ENCODE measurements around the gene ARL14EPL.
A peak's percentile ranks its signal among the peaks of the same experiment; 100 is the strongest.
"Not testable (repeated sequence)": the region's sequence is repeated elsewhere in the genome, so short reads cannot be mapped to it uniquely, and the experiment has no call there.

The ARL14EPL gene

GRCh38 chr5:116045821-116046220, 13.5 kb downstream of the ARL14EPL start:
- FAIRE-seq (no peak), DNase-seq (ENCODE audit: extremely low spot score, insufficient read length, low read depth) (no peak)

- no peak for FAIRE-seq
- no peak for DNase-seq (ENCODE audit: extremely low spot score, insufficient read length, low read depth)
These were observed 14.0 kb downstream of the ARL14EPL start for GRCh38 chr5:116046261-116046660.

- DNase-seq (ENCODE audit: extremely low spot score, insufficient read length, low read depth) (no peak), FAIRE-seq (no peak)
These were observed 14.6 kb downstream of the ARL14EPL start for GRCh38 chr5:116046823-116047222.

DNA sequence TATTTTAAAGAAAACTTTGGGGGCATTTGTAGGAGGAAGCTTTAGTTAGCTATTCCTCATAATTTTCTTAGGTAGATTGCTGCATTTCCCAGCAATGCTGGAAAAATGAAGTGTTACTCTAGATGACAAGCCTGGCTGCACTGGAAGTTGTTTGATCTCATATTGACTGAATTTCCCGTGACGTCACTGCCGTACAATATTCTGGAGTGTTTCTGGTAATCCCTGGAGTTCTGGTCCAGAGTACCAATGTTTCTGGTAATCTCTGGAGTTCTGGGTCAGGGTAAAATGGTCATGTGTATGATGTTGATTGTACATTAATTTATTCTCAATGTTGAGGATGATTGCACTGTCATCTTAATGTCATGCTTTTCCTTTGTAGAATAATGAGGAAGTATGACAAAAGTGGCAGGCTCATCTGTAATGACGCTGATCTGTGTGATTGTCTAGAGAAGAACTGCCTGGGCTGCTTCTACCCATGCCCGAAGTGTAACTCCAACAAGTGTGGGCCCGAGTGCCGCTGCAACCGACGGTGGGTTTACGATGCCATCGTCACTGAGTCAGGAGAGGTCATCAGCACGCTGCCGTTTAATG, 26.2 kb downstream of the ARL14EPL start:
- no peak for DNase-seq (ENCODE audit: extremely low spot score, insufficient read length, low read depth)
- FAIRE-seq, result no peak

GRCh38 chr5:116062352-116062751, 30.1 kb downstream of the ARL14EPL start:
- DNase-seq (ENCODE audit: extremely low spot score, insufficient read length, low read depth) (no peak), FAIRE-seq (no peak)

DNA sequence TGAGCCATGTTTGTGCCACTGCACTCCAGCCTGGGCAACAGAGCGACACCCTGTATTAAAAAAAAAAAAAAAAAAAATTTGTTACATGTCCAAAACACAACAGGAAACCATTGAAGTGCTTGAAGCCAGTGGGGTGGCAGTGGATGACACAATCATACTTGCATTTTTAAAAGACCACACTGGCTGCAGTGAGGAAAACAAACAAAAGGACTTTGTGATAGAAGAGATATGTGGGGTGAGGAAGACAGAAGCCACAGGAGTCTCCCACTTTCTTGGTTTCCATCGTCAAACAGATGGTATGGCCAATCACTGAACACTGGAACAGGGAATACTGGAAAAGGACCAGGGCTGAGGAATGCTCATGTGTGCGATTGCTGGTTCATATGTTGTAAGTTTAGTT, 31.7 kb downstream of the ARL14EPL start:
- no peak for DNase-seq (ENCODE audit: extremely low spot score, insufficient read length, low read depth)
- FAIRE-seq, result no peak

GRCh38 chr5:116068028-116068632, 35.9 kb downstream of the ARL14EPL start:
- peak; percentile 9 for DNase-seq (ENCODE audit: extremely low spot score, insufficient read length, low read depth)
- peak; percentile 73 for FAIRE-seq

- DNase-seq (ENCODE audit: extremely low spot score, insufficient read length, low read depth), result no peak
- FAIRE-seq, result no peak
These were observed 38.9 kb downstream of the ARL14EPL start for GRCh38 chr5:116071211-116071610.

- peak; percentile 60 for FAIRE-seq
- DNase-seq (ENCODE audit: extremely low spot score, insufficient read length, low read depth), result no peak
These were observed 43.0 kb downstream of the ARL14EPL start for GRCh38 chr5:116075191-116075831.

GRCh38 chr5:116076496-116076895, 44.2 kb downstream of the ARL14EPL start:
- FAIRE-seq (peak; percentile 98), DNase-seq (ENCODE audit: extremely low spot score, insufficient read length, low read depth) (peak; percentile 65)

DNA sequence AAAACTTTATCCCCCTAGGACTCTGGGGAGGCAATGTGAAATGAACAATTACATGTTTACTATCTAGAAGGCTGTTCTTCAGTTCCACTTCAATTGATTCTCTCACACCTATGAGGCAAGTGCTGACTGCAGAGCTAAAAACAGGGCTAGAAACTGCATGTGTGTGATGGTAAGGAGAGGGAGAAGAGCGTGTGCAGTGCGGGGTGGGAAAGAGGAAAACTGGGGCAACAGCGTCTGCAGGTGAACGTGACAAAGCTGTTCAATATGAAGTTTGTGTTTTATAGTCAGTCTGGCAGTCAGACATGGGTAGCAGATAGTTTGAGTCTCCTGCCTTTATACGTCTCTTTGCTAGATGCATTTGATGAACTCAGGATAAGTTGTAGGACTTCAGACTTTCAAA, 45.9 kb downstream of the ARL14EPL start:
- DNase-seq (ENCODE audit: extremely low spot score, insufficient read length, low read depth), result no peak
- no peak for FAIRE-seq

- peak; percentile 12 for FAIRE-seq
These were observed 52.0 kb downstream of the ARL14EPL start for GRCh38 chr5:116084287-116084691.

GRCh38 chr5:116084871-116085715, 52.8 kb downstream of the ARL14EPL start, which contains the start of gene COMMD10:
Gene COMMD10, plus strand, starts transcription at chr5:116085025.
- DNase-seq (ENCODE audit: extremely low spot score, insufficient read length, low read depth) (peak; percentile 54), FAIRE-seq (peak; percentile 87)

More at GRCh38 chr5:116084287-116084691, 52.0 kb downstream of the ARL14EPL start:
- peak; percentile 12 for DNase-seq (ENCODE audit: extremely low spot score, insufficient read length, low read depth)

GRCh38 chr5:116086309-116086708, 54.0 kb downstream of the ARL14EPL start:
- DNase-seq (ENCODE audit: extremely low spot score, insufficient read length, low read depth); FAIRE-seq: not testable (repeated sequence)

GRCh38 chr5:116088062-116088461, 55.8 kb downstream of the ARL14EPL start:
- DNase-seq (ENCODE audit: extremely low spot score, insufficient read length, low read depth), result no peak
- FAIRE-seq, result no peak

GRCh38 chr5:116090302-116090701, 58.0 kb downstream of the ARL14EPL start:
- DNase-seq (ENCODE audit: extremely low spot score, insufficient read length, low read depth) (no peak), FAIRE-seq (no peak)

- no peak for FAIRE-seq
- no peak for DNase-seq (ENCODE audit: extremely low spot score, insufficient read length, low read depth)
These were observed 59.1 kb downstream of the ARL14EPL start for GRCh38 chr5:116091416-116091815.

DNA sequence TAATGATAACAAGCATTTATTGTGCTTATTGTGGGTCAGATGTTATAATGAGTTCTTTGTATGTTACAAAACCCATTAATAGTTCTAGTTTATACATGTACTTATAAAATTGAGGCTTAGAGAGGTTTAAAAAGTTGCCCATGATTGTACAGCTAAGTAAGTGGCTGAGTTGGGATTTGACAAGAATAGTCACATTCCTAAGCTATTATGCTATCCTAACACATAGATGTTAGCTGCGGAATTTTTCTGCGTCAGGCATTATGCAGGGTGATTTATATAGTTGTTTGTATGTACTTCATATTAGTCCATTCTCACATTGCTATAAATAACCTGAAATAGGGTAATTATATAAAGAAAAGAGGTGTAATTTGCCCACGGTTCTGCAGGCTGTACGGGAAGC, 65.0 kb downstream of the ARL14EPL start:
- FAIRE-seq, result no peak
- no peak for DNase-seq (ENCODE audit: extremely low spot score, insufficient read length, low read depth)

DNA sequence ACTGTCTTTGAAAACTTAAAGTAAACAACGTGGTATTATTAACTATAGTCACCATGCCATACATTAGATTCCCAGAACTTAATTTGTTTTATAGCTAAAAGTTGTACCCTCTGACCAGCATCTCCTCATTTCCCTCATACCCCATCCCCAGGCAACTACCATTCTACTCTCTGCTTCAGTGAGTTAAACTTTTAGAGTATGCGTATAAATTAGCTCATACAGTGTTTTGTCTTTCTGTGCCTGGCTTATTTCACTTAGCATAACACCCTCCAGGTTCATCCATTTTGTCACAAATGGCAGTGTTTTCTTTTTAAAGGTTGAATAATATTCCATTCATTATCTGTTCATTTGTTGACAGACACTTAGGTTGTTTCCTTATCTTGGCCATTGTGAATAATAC, 66.7 kb downstream of the ARL14EPL start:
- no peak for FAIRE-seq
- DNase-seq (ENCODE audit: extremely low spot score, insufficient read length, low read depth), result no peak

- DNase-seq (ENCODE audit: extremely low spot score, insufficient read length, low read depth); FAIRE-seq: not testable (repeated sequence)
These were observed 72.7 kb downstream of the ARL14EPL start for GRCh38 chr5:116104941-116105340.

Measured in GM18507 (cell line).